WI38 (cell line): ENCODE results near the gene TPP1.
A peak's percentile ranks its signal among the peaks of the same experiment; 100 is the strongest.

ENCODE experiments used
- H3K4me3 ChIP-seq: 2 replicates; pipeline ENCODE4 v1.5.1; 2011; ENCODE audit warnings: low read depth, mild to moderate bottlenecking, control low read depth, low read length
- TF ChIP-seq, protein P1 (sequence below): IDR thresholded peaks from 2 replicates; pipeline ENCODE4 v1.5.1; 2012; ENCODE audit warnings: low read depth, mild to moderate bottlenecking, control low read depth, low read length

The TPP1 gene

DNA sequence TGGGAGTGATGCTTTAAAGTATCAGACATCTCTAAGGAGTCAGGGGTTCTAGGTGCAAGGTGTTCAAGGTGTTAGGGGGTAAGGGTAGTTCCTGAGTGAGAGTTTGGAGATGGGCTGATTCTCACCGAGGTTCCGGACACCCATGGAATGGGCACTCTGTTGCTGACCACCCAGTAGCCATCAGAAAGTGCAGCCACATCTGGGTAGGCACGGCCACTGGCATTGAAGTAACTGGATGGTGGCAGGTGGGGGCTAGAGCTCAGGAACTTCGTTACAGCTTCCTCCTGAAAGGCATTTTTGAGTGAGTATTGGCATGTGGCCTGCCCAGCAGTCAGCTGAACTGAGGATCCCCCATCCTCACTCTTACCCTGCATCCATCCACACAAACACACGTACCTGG is 4.2 kb downstream of the TPP1 start:
- H3K4me3 ChIP-seq, result no peak overlapping the region
- TF ChIP-seq, protein P1, sequence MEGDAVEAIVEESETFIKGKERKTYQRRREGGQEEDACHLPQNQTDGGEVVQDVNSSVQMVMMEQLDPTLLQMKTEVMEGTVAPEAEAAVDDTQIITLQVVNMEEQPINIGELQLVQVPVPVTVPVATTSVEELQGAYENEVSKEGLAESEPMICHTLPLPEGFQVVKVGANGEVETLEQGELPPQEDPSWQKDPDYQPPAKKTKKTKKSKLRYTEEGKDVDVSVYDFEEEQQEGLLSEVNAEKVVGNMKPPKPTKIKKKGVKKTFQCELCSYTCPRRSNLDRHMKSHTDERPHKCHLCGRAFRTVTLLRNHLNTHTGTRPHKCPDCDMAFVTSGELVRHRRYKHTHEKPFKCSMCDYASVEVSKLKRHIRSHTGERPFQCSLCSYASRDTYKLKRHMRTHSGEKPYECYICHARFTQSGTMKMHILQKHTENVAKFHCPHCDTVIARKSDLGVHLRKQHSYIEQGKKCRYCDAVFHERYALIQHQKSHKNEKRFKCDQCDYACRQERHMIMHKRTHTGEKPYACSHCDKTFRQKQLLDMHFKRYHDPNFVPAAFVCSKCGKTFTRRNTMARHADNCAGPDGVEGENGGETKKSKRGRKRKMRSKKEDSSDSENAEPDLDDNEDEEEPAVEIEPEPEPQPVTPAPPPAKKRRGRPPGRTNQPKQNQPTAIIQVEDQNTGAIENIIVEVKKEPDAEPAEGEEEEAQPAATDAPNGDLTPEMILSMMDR, result no peak

GRCh38 chr11:6614446-6614845 is 4.8 kb downstream of the TPP1 start:
- H3K4me3 ChIP-seq, result no peak overlapping the region
- TF ChIP-seq, protein P1, result no peak

DNA sequence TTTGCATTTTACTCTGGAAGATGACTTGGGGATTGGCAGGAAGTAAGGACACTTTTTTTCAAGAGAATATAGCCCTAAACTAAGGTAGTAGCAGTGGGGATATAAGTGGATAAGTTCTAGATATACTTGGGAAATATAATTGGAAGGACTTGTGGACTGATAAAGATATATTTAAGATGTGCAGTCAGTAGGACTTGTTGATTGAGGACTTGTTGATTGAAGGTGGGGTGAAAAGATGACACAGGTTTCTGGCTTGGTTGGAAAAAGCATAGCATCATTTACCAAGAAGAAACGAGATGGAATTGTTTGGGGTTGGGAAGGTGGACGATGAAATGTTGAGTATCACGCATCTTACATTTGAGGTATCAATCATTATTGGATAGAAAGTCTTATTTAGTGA is 5.7 kb downstream of the TPP1 start:
- no peak overlapping the region for H3K4me3 ChIP-seq
- TF ChIP-seq, protein P1, result no peak

DNA sequence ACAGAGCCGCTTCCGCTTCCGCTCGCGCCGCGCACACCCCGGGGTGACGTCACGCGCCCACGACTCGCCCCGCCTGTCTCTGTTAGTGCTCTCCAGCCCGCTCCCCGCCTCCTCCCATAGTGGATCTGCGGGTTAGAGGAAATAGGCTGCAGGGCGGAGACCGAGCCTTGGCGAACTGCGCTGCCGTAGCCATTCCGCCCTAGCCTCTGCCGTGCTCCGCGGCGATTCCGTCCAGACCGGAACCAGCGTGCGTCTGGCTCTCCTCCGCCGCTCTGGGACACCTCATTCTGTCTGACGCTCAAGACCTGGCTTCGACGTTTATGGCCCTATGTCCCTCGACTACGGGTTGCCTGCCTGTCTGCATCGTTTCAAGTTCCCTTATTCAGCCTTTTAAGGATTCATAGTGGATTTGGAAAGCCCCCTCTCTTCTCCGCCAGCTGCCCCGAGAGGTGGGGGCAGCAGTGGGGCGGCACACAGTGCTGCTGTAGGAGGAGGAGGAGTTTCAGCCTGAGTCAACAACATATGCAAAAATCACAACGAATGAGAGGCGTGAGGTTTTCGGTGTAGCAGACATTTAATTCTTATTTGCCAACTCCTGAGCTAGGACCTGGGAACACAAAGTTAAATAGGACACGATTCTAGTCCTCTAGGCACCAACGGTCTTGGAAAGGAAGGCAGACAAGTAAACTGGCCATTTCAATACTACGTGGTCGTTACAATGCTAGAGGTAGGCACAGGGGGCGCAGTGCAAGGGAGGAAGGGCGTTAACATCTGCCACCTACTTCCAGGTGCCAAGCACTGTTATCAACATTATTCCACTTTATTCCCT is 6.8 kb downstream of the TPP1 start, which contains the start of gene TAF10:
TSS of gene TAF10 (minus strand) at position 4 of the 829 bp plus-strand sequence. CDS start 27 bp downstream, outside the sequence.
- TF ChIP-seq, protein P1, result peak; percentile 48
- peak within 1 kb of the TSS; percentile 78 for H3K4me3 ChIP-seq

DNA sequence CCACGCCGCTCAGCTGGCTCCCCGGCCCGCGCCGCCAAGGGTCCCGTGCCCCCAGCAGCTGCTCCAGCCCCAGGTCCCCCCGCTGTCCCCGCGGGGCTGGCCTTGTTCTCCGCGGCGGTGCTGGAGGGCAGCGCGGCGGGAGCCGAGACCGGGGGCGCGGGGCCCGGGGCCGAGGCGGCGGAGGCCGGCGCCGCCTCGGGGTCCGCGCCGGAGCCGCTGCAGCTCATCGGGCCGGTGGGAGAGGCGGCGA is 7.3 kb downstream of the TPP1 start:
- peak overlapping the region; percentile 78 for H3K4me3 ChIP-seq
- TF ChIP-seq, protein P1, result no peak

DNA sequence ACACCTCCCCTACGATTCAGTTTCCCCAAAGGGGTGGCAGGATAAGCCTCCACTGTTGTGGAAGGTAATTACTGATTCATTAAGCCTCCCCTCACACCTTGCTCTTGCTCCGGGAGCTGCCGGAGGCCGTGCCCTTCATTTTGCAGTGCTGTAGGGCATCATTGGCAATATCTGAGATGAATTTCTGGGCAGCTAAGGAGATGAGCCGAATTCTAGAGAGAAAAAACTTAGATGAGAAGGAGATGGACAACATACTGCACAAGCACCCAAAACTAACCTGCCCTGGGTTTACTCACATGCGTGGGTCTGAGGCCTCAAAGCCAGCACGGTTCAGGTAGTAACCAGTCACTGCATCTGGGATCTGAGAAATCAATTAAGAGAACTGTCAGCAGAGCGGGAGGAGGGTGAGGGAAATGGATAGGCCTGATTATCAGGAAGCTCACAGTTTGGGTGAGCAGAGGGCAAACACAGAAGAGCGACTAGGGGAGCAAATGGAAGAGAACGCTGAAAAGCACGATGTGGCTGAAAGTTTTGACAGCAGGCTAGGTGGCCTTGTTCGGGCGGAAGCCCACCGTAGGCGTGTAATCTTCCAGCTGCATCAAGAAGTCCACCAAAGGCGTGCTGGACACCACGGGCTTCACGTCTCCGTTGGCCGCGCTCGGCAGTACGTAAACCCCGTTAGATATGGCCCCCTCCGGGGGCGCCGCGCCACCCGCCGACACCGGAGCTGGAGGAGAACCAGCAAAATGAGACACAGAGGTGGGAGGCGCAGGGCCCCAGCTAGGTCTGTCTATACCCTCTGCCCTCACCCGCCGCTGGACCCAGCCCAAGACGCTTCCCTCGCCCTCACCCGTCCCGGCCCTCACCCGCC is 7.9 kb downstream of the TPP1 start:
- TF ChIP-seq, protein P1, result no peak
- H3K4me3 ChIP-seq, result peak overlapping the region; percentile 78

DNA sequence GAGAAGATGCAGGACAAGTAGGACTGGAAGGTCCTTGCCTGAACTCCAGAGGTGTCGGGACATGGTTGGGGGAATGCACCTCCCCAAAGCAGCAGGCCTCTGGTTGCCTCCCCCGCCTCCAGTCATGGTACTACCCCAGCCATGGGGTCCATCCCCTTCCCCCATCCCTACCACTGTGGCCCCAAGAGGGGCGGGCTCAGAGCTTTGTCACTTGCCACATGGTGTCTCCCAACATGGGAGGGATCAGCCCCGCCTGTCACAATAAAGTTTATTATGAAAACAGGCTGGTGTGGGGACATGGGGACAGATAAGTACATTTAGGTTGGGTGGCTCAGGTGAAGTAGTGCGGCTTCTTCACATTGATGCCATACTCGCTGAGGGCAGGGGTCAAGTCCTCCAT is 8.6 kb downstream of the TPP1 start:
- TF ChIP-seq, protein P1, result no peak
- peak overlapping the region; percentile 78; the same call in 1 of the 2 replicates for H3K4me3 ChIP-seq
